HG02840 (cell line): ENCODE results near the gene MAZ.
"Not testable (repeated sequence)": the region's sequence is repeated elsewhere in the genome, so short reads cannot be mapped to it uniquely, and the experiment has no call there.

Experiments
- ATAC-seq: cut with Tn5 transposase; IDR thresholded peaks from one replicate; pipeline ENCODE4 v1.9.1; 2021; ENCODE audit warnings: mild to moderate bottlenecking, moderate library complexity, moderate number of reproducible peaks; ENCODE audit not compliant: unreplicated experiment, low FRiP score

The MAZ gene

DNA sequence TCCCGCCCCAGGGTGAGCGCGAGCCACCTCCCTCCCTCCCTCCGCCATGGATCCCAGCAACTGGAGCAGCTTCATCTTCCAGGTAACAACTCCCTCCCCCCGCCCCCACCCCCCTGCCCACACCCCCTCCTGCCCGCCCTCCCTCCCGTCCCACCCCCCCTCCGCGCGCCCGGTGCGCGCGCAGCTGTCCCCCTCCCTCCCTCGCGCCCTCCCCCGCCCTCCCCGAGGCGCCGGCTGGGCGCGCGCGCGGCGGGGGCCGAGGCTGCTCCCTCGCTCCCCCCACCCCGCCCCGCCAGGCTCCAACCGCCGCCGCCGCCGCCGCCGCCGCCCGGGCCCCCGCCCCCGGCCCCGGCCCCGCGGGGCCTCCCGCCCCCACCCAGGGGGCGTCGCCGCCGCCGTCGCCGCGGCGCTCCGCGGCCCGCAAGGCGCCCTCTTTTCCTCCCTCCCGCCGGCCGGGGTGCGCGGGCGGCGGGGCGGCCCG, at the start of gene MAZ:
Gene MAZ, plus strand, starts transcription at position 431 of the 481 bp plus-strand sequence. CDS start 173 bp downstream, outside the sequence.
- ATAC-seq: no peak

GRCh38 chr16:29756654-29757053, 49.7 kb upstream of the MAZ start:
- no peak for ATAC-seq

DNA sequence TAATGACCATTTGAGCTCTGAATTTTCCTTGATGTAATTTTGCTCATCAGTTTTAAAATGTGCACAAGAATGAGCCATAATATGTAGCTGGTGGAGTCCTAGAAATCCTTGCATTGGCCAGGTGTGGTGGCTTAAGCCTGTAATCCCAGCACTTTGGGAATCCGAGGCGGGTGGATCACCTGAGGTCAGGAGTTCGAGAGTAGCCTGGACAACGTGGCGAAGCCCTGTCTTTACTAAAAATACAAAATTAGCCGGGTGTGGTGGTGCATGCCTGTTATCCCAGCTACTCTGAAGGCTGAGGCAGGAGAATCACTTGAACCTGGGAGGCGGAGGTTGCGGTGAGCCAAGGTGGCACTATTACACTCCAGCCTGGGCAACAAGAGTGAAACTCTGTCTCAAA, 49.2 kb upstream of the MAZ start:
- not testable (repeated sequence) for ATAC-seq

DNA sequence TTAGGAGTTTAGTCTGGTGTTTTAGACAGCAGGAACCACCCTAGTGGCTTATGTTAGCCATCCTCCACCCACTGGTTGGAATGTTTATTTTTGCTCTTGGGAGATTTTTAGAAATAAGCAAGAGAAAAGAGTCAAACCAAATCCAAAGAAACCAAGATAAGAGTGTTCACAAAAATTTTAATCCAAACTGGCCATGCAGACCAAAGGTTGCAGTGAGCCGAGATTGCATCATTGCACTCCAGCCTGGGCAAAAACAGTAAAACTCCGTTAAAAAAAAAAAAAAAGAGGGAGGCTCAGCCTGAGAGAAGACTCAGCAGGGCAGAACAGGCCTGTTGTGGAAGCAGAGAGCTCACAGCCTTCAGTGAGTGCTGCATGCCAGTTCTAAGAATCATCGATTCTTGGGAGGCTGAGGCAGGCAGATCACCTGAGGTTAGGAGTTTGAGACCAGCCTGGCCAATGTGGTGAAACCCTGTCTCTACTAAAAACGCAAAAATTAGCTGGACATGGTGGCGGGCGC, 48.3 kb upstream of the MAZ start:
- no peak for ATAC-seq

DNA sequence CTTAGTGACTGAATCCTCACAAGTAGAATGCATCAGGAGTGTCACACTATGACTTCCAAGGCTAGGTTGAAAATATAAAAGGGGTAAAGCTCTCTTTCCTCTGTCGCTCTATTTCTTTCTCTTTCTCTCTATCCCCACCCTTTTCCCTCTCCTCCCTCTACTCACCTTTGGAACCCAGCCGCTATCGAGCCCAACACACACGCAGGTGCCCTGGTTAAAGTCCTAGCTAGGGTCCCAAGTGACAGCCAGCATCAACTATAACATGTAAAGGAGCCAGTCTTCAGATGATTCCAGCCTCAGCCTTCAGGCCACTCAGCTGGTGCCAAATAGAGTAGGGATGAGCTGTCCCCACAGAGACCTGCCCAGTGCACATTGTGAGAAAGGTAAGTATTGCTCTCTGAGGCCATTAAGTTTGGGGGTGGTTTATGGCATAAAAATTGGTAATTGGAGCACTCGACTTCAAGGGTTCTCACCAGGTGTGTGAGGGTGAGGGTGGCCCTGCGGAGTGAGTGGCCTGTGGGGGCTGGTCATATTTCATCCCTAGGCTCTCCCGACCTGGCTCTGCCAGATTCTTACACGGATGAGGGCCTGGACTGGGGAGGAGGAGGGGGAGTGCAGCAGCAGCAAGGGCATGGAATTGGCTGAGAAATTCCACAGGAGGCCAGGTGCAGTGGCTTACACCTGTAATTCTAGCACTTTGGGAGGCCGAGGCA, 45.6 kb upstream of the MAZ start:
- no peak for ATAC-seq

GRCh38 chr16:29761280-29761651, 45.1 kb upstream of the MAZ start:
- ATAC-seq: not testable (repeated sequence)

GRCh38 chr16:29761882-29762281, 44.4 kb upstream of the MAZ start:
- no peak for ATAC-seq

GRCh38 chr16:29763326-29763725, 43.0 kb upstream of the MAZ start:
- ATAC-seq: no peak

DNA sequence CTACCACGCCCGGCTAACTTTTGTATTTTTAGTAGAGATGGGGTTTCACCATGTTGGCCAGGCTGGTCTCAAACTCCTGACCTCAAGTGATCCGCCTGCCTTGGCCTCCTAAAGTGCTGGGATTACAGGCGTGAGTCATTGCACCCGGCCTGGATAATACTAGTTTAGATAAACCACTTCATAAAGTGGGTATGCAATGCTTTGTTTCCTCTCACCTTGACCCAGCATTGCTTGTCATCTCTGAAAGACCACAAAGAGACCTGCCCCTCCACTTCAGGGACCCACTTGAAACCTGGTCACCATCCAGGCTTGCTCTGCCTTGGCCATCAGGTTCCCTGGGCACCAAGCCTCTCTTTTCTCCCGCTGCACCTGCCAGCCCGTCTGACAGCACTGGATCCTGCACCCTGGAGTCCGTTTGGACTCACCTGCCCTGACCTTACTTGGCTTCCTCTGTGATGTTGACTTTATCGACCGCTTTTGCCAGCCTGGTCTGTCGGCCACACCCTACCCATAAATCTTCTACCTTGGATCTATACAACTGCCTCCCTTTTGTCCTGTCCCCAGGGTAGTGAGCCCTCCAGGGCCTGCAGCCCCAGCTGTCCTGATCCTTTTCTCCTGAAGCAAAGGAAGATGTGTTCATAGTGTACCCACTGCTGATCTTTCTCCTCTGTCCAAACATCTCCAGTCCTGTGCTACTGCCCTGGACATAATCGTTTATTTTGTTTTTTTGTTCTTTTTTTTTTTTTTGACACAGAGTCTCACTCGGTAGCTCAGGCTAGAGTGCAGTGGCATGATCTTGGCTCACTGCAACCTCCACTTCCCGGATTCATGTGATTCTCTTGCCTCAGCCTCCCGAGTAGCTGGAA, 40.9 kb upstream of the MAZ start:
- ATAC-seq: no peak

DNA sequence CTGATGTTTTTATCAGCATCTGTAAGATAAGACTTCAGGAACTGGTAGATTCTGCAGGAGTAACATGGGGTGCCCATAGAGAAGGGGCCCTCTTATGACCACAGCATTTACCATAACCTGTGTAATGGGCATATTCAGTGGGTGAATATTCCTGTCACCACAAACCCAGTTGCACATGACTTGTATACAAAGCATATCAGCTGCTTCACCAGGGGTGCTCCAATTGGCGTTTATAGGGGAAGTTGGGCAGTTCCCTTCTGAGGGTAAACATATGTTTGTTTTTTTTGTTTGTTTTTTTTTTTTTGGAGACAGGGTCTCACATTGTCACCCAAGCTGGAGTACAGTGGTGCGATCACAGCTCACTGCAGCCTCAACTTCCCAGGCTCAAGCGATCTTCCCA, 39.8 kb upstream of the MAZ start:
- no peak for ATAC-seq

GRCh38 chr16:29767062-29767461, 39.3 kb upstream of the MAZ start:
- ATAC-seq: no peak

- no peak for ATAC-seq
Measured at GRCh38 chr16:29769507-29769906, 36.8 kb upstream of the MAZ start.

- no peak for ATAC-seq
Measured at GRCh38 chr16:29770250-29770929, 35.9 kb upstream of the MAZ start.

- ATAC-seq: not testable (repeated sequence)
Measured at GRCh38 chr16:29772330-29772729, 34.0 kb upstream of the MAZ start.

DNA sequence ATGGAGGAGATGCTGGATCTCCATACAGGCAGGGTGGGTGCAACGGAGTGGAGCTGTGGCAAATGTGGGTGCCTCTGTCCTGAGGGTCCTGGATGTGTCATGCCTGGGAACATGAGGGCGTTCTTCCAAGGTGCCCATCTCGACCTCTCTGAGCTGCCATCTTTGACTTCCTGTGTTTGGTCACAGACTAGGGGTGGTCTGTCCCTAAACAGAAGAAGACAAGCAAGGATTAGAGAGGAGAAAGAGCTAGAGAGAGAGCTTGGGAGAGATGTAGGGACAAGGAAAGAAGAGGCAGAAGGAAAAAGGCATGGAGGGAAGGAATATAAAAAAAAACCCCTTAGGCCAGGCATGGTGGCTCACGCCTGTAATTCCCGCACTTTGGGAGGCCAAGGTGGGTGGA, 31.6 kb upstream of the MAZ start:
- no peak for ATAC-seq

GRCh38 chr16:29775742-29776408, 30.5 kb upstream of the MAZ start:
- ATAC-seq: no peak

DNA sequence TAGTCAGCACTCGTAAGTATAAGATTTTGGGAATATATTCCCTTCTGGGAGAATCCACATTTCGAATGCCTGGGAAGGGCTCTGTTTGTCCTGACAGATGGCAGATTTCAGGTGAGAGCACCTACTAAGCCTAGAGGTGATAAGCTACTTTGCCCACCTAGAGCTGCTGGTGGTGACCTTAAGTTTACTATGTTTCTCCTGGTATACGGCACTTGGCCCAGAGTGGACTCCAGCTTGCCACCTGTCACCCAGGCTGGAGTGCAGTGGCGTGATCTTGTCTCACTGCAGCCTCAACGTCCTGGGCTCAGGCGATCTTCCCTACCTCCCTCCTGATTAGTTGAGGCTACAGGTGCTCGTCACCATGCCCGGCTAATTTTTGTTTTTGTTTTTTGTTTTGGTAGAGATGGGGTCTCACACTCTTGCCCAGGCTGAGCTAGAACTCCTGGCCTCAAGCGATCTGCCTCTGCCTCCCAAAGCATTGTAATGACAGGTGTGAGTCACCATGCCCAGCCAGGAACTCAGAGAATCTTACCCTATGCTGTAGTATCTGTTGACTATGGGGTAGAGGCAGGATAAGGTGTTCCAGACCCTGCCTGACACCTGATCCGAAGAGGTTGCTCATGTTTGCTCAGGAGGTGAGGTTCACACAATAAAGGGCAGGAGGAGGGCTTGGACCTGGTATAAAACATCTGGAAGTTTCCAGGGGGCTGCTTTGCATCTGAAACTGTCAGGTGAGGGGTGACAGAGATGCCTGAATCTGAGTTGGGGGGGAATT, 28.6 kb upstream of the MAZ start, which contains the start of gene ZG16:
Gene ZG16, plus strand, starts transcription at position 681 of the 775 bp plus-strand sequence. CDS start 1,011 bp downstream, outside the sequence.
- no peak for ATAC-seq

DNA sequence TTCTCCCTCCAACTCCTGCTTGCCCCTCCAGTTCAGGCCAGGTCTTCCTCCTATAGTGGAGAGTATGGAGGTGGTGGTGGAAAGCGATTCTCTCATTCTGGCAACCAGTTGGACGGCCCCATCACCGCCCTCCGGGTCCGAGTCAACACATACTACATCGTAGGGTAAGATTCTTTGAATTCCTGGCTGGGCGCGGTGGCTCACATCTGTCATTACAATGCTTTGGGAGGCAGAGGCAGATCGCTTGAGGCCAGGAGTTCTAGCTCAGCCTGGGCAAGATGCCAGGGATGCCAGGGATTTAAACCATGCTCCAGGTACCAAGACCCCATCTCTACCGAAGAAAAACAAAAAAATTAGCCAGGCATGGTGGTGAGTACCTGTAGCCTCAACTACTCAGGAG, 26.9 kb upstream of the MAZ start:
- no peak for ATAC-seq
